ENCODE measurements around the gene SLC17A5.
A peak's percentile ranks its signal among the peaks of the same experiment; 100 is the strongest.
"Not testable (repeated sequence)": the region's sequence is repeated elsewhere in the genome, so short reads cannot be mapped to it uniquely, and the experiment has no call there.

Gene SLC17A5

DNA sequence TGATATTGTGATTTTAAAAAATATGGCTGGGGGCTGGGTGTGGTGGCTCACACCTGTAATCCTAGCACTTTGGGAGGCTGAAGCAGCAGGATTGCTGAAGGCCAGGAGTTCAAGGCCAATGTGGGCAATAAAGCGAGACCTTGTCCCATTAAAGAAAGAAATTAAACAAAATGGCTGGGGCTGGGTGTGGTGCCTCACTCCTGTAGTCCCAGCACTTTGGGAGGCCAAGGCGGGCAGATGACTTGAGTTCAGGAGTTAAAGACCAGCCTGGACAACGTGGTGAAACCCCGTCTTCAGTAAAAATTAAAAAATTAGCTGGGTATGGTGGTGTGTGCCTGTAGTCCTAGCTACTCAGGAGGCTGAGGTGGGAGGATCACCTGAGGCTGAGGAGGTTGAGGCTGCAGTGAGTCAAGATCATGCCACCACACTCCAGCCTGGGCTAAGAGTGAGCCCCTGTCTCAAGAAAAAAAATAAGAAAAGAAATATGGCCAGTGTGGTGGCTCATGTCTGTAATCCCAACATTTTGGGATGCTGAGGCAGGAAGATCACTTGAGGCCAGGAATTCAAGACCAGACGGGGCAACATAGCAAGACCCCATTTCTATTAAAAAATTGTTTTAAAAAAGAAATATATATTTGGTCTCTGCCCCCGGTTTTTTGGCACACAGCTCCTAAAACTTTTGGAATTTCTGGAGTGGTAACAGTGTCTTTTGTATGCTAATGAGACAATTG lies 39.8 kb downstream of the SLC17A5 start:
- DNase-seq: no peak

DNA sequence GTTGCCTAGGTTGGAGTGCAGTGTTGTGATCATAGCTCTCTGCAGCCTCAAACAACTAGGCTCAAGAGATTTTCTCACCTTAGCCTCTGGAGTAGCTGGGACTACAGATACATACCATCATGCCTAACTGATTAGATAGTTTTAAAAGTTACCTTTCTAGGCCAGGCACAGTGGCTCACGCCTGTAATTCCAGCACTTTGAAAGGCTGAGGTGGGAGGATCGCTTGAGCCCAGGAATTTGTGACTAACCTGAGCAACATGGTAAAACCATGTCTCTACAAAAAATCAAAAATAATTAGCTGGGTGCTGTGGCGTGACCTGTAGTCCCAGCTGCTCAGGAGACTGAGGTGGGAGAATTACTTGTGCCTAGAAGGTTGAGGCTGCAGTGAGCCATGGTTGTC lies 41.2 kb downstream of the SLC17A5 start:
- no peak for DNase-seq

DNA sequence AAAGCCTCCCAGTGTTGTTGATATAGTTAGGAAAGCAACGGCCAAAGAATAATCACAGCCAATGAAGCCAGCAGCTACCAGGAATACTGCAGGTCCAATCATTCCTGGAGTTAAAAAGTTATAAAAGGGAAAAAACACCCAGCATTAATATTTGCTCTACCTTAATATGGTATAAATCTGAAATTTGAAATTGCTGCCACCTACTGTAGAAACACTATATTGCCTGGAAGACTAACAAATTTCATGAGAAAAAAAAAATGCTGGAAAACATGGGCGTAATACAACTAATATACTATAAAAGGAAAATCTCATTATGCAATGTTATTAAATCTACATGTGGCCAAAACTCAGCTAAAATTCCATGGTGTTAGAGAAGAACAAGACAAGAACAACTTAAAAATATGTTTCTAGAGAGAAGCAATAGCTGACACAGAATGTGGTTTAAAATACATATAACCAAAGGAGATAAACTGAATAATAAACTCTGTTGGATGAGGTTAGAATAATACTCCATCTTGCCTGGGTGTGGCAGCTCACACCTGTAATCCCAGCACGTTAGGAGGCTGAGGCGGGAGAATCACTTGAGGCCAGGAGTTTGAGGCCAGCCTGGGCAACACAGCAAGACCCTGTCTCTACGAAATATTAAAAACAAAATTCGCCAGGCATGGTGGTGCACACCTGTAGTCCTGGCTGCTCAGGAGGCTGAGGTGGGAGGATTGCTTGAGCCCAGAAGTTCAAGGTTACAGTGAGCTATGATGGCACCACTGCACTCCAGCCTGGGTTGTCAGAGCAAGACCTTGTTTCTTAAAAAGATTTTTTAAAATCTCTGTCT lies 43.1 kb downstream of the SLC17A5 start:
- no peak for DNase-seq

GRCh38 chr6:73608761-73609160 lies 45.0 kb downstream of the SLC17A5 start:
- no peak for DNase-seq

GRCh38 chr6:73606428-73606827 lies 47.4 kb downstream of the SLC17A5 start:
- DNase-seq: no peak

DNA sequence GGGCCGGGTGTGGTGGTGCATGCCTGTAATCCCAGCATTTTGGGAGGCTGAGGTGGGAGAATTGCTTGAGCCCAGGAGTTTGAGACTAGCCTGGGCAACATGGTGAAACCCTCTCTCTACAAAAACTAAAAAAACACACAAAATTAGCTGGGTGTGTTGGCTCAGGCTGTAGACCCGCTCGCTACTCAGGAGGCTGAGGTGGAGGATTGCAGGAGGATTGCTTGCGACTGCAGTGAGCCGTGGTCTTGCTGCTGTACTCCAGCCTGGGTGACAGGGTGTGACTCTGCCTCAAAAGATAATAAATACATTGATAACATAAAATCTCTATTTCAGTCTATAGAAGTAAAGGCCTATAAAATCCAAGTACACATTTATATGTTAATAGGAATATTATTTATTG lies 49.3 kb downstream of the SLC17A5 start:
- DNase-seq: no peak

DNA sequence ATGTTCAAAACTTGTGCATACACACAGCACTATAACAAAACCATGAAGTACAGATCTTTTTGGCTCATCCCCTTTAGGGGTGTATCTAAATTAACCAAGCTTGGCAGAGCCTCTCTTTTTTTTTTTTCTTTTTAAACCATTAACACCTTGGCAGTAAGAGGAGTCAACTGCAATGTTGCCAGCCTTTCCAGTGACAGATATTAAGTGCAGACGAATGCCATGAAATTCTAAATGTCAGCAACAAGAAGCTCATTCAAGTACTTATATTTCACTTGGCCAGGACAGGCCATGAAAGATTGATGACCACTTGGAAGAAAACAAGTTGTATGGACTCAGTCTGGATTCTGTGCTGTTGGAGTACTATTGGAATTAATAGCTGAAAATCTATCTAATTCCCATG lies 49.8 kb downstream of the SLC17A5 start:
- no peak for DNase-seq

DNA sequence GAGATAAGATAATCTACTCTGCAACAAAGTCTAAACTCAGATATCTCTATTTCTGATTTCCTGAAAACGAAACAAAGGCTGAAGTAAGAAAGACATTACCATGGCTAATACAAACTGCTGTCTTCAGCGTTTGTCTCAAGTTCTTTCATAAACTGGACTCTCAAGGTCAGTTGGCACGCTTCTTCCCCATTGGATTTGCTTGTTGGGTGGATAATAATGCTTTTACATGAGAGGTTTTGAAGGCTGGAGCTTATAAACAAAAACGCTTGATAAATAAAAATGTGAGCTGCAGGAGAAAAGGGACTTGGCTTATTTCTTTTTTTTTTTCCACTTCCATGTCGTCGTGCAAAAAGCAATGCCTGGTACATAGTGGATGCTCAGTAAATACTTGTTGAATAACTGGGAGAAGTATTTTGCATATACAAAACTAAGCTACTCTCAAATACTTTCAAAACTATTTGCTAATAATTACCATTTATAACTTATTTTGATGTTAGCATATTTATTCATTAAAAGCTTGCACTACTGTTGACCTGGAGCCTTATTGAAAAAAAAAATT lies 67.3 kb downstream of the SLC17A5 start:
- DNase-seq: no peak

- DNase-seq: no peak
These were observed 68.0 kb downstream of the SLC17A5 start for GRCh38 chr6:73585566-73586415.

DNA sequence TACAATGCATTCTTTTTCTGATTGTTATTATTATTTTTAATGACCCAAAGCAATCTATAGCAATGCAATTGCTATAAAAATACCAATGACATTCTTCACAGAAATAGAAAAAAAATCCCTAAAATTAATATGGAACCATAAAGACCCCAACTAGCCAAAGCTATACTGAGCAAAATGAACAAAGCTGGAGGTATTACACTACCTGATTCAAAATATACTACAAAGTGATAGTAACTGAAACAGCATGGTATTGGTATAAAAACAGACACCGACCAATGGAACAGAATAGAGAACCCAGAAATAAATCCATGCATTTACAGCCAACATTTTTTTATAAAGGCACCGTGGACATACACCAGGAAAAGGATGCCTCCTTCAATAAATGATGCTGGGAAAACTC lies 72.5 kb downstream of the SLC17A5 start:
- no peak for DNase-seq

DNA sequence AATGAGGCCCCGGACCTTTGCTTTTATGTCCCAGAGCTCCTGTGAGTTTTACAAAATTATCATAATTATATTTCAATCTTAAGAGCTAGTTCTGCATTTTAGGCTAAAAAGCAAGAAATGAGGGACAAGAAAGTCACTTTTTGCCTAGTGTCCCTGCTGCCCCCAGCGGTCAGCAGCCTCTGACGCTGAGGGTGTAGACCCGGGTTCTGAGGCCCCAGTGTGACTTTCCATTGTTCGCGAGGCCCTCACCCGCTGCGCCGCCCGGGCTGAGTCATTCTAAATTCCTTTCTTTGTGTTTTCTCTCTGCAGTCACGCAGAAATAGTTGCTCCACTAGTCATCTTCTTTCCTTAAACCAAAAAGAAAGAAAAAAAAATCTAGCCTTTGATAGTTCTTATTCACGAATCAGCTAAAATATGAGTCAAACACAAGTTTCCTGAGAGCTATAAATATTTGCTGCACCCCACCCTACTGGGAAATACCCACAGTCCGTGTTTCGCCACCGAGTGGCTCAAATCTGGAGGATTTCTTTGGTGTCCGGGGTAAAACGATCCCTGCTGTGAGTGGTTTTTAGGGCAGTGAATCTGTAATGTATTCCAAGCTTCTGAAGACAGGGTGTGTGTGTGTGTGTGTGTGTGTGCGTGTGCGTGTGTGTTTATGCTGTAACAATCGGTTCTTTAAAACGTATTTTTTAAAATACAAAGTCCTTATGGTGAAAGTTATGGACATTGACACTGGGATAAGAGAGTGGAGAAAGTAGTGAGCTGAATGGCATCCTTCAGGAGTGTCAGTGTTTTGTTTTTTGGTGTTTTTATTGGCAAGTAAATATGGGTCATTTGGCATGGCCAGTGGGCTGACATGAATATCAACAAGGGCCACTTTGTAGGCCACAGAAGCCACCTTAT lies 73.3 kb downstream of the SLC17A5 start:
- peak; percentile 64 to 67 for DNase-seq

- DNase-seq: no peak
These were observed 73.9 kb downstream of the SLC17A5 start for GRCh38 chr6:73579851-73580246.

- DNase-seq: no peak
These were observed 74.4 kb downstream of the SLC17A5 start for GRCh38 chr6:73579389-73579788.

DNA sequence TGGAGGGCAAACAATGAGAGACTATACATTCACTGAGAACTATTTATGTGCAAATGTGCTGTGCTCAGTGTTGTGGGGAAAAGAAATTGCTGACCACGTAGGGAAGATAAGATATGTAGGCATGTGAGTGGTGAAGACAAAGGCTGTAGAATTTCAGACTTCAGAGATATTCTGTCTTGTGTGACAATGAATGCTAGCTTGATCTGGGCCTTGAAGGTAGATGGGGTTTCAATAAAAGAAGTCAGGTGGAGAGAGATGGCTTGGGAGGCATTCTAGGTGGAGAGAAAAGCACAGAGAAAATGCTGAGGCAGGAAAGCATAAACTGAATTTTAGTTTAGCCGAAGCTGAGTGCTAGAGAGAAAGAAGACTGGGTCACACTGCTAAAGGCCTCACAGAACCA lies 76.1 kb downstream of the SLC17A5 start:
- DNase-seq: no peak

DNA sequence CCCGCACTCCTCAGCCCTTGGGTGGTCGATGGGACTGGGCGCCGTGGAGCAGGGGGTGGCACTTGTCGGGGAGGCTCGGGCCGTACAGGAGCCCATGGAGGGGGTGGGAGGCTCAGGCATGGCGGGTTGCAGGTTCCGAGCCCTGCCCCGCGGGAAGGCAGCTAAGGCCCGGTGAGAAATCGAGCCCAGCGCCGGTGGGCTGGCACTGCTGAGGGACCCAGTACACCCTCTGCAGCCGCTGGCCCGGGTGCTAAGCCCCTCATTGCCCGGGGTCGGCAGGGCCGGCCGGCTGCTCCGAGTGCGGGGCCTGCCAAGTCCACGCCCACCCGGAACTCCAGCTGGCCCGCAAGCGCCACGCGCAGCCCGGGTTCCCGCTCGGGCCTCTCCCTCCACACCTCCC lies 81.3 kb downstream of the SLC17A5 start:
- not testable (repeated sequence) for DNase-seq

- DNase-seq: not testable (repeated sequence)
These were observed 82.3 kb downstream of the SLC17A5 start for GRCh38 chr6:73571218-73572181.

- no peak for DNase-seq
These were observed 84.7 kb downstream of the SLC17A5 start for GRCh38 chr6:73569121-73569520.

- DNase-seq: no peak
These were observed 86.7 kb downstream of the SLC17A5 start for GRCh38 chr6:73566954-73567591.

DNA sequence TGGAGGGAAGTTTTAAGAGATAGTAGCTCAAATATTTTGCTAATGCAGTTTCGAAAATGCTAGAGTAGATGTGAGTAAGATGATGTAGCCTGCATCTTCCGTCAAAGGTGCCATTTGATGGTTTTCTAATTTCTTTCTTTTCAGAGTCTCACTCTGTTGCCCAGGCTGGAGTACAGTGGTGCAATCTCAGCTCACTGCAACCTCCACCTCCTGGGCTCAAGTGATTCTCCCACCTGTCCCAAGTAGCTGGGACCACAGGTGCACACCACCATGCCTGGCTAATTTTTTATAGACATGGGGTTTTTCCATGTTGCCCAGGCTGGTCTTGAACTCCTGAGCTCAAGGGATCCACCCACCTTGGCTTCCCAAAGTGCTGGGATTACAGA lies 87.3 kb downstream of the SLC17A5 start:
- not testable (repeated sequence) for DNase-seq
